HL-60/S4 treated with phorbol 12-myristate 13-acetate at 8.2 ng/mL for 4 days and 3 days (cell line): ENCODE measurements around the gene SHISA7.
"Not testable (repeated sequence)": the region's sequence is repeated elsewhere in the genome, so short reads cannot be mapped to it uniquely, and the experiment has no call there.

Experiments
- in situ Hi-C: fragments of 300-500 bp; cut with MboI; formaldehyde crosslinking; loops from 2 replicates; pipeline ENCODE4 v1.15.0; 2022; ENCODE audit warnings: low sequenced_read_pairs

The SHISA7 gene

DNA sequence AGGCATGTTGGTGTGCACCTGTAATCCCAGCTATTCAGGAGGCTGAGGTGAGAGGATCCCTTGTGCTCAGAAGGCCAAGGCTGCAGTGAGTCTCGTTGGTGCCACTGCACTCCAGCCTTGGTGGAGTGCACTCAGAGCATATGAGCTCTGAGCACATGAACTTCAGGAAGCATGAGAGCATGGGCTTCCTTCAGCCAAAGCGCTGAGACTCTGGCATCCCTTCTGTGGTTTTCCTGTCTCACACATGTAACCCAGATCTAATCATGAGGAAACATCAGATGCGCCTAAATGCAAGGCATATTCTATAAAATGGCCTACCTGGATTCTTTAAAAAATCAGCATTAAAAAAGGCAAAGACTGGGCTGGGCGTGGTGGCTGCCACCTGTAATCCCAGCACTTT lies 21.8 kb downstream of the SHISA7 start:
- in situ Hi-C loops, result not testable (repeated sequence)

DNA sequence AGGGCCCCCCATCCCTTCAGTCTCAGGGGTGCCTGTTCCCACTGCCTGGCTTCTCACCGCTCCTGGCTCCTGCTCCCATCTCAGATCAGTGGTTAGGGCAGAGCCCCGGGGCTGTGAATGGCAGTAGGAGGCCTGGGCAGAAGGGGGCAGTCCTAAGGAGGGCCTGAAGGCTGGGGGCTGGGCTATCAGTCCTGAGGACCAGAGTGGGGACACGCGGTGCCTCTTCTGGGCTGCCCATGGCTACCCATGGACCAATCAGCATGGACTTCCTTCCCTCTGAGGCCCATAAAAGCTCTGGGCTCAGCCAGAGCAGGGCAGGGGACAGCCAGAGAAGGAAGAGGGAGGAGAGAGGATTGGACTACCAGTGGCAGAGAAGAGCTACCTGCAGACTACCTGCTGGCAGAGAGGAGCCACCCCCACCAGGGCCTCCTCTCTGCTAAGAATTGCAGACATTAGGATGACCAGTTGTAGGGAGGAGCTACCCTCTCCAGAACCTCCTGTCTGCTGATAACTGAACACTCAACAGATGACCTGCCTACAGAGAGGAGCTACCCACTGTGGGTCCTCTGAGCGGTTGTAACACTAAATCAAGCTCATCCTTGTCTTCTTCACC lies 23.4 kb downstream of the SHISA7 start:
- in situ Hi-C loops, result no loop called here

GRCh38 chr19:55419103-55419502 lies 24.0 kb downstream of the SHISA7 start:
- in situ Hi-C loops, result no loop called here

GRCh38 chr19:55418185-55418584 lies 24.9 kb downstream of the SHISA7 start:
- in situ Hi-C loops, result no loop called here

DNA sequence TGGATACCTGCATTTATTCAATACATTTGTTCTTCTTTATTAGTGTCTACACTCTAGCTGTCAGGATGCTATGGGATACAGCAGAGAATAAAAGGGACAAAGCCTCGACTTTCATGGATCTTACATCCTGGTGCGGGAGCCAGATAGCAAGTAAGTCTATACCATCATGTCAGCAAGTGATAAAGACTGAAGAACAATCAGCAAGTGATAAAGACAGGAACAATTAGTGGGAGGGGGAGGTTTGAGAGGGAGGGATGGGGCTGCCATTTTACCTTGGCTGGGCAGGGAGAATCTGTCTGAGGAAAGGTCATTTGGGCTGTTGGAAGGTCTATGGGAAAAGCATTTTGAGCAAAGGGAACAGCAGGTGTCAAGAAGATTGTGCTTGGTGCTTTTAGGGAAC lies 32.9 kb downstream of the SHISA7 start:
- in situ Hi-C loops, result no loop called here

DNA sequence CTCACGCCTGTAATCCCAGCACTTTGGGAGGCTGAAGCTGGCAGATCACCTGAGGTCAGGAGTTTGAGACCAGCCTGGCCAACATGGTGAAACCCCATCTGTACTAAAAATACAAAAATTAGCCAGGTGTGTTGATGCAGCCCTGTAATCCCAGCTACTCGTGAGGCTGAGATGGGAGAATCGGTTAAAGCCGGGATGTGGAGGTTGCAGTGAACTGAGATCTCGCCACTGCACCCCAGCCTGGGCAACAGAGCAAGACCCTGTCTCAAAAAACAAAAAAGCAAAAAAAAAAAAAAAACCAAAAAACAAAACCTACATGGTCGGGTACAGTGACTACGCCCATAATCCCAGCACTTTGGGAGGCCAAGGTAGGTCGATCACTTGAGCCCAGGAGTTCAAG lies 33.9 kb downstream of the SHISA7 start:
- in situ Hi-C loops, result not testable (repeated sequence)

GRCh38 chr19:55408533-55408872 lies 34.6 kb downstream of the SHISA7 start:
- in situ Hi-C loops, result no loop called here

- in situ Hi-C loops, result no loop called here
Observed at GRCh38 chr19:55407800-55408532, 35.1 kb downstream of the SHISA7 start.

- in situ Hi-C loops, result not testable (repeated sequence)
Observed at GRCh38 chr19:55407550-55407799, 35.6 kb downstream of the SHISA7 start, which contains the start of gene UBE2S. Gene UBE2S (minus strand): TSS chr19:55407788. CDS start chr19:55407589, 199 bp downstream.

GRCh38 chr19:55406826-55407549 lies 36.1 kb downstream of the SHISA7 start:
- in situ Hi-C loops, result no loop called here

DNA sequence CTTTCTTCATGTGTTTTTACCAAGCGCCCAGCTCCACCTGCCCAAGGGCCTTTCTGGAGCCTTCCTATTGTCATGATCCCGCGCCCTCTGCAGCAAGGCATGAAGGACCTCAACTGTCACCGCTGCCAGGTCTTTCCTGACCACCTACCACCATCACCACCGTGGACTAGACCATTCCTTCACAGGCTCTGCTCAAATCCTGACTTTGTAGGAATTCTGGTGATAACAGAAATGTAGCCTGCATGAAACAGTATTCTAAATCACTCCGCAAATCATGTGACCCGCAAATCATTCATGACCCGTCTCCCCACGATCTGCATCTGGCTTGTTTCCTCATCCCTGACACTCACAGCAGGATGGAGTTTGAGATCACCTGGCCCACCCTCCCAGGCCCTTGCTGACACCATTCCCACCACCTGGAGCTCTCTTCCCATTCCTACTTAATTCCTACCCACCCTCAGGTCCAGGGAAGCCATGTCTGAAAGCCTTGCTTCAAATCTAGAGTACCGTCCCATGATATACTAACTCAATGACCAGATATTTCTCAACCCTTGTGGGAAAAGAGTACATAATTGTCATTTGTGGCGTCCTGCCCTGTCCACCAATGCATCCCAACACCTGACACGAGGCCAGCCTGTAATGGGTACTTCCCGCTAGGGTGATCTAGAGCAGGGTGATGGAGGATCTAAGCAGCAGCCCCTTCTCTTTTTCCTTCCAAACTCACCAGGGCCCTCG lies 36.8 kb downstream of the SHISA7 start:
- in situ Hi-C loops, result no loop called here

- in situ Hi-C loops, result no loop called here
Observed at GRCh38 chr19:55405638-55406037, 37.5 kb downstream of the SHISA7 start.

- in situ Hi-C loops, result no loop called here
Observed at GRCh38 chr19:55402509-55402908, 40.6 kb downstream of the SHISA7 start.

GRCh38 chr19:55401390-55401789 lies 41.7 kb downstream of the SHISA7 start:
- in situ Hi-C loops, result not testable (repeated sequence)

DNA sequence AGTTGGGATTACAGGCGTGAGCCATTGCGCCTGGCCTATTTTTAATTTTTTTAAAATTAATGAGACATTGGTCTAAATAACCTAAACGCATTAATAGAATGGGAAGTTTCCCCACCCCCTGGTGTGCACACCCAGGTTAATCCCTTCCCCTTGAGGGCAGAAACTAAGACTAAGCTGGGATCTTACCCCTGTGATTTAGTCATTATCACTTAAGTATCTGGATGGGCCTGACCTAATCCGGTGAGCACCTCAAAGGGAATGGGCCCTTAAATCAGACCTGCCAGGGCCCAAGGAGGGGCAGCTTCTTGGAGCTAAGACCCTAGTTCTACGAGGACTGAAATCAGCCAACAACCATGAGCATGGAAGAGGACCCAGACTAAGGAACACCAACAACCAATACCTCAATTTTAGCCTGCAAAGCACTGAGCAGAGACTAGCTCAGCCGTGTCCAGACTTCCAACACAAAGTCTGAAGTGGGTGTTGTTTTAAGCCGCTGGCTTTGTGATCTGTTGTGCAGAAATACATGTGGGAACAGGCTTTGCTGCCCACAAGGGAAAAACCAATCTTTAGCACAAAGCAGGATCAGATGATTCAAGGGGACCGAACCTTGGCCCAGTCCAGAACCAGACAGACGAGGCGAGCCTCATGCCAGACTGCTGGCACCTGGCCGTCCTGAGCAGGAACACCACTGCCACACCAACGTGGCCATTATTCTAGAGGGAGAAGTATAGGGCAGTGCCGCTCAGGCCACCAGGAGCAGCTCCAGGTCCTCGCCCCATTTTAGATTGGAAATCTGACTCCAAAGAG lies 42.6 kb downstream of the SHISA7 start:
- in situ Hi-C loops, result no loop called here

DNA sequence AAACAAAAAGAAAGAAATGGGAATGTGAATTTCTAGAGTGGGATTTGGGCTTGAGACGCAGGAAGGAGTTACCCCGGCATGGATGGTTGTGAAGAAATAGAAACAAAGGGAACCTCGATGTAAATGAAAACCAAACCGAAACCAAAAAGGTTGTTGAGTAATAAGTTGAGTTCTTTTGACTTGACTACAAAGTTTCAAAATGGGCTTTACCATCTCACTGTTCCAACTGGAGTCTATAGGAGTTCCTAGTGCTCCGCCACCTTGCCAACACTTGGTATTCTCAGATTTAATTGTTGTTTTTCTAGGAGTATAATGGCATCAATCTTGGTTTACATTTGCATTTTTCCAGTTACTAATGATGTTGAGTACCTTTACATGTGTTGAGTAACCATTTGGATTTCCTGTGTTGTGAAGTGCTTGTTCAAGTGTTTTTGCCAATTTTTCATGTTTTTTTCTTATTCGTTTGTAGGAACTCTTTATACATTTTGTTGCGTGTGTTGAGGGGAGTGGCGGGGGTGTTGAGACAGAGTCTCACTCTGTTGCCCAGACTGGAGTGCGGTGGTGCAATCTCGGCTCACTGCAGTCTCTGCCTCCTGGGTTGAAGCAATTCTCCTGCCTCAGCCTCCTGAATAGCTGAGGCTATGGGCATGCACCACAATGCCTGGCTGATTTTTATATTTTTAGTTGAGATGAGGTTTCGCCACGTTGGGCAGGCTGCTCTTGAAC lies 44.7 kb downstream of the SHISA7 start:
- in situ Hi-C loops, result no loop called here

GRCh38 chr19:55392820-55393761 lies 50.0 kb downstream of the SHISA7 start:
- in situ Hi-C loops, result no loop called here

GRCh38 chr19:55391702-55392615 lies 51.1 kb downstream of the SHISA7 start:
- in situ Hi-C loops, result no loop called here
